C4-2B (cell line): ENCODE results near the gene GNB1.

Experiments
- ZFX ChIP-seq: fragments of 450-650 bp; IDR thresholded peaks from 2 replicates; pipeline ENCODE4 v1.6.1; 2017
- TF ChIP-seq, protein P1 (sequence below): fragments of 450-650 bp; conservative IDR thresholded peaks from 2 replicates; pipeline ENCODE4 v1.5.1; 2017; ENCODE audit warnings: mild to moderate bottlenecking

DNA sequence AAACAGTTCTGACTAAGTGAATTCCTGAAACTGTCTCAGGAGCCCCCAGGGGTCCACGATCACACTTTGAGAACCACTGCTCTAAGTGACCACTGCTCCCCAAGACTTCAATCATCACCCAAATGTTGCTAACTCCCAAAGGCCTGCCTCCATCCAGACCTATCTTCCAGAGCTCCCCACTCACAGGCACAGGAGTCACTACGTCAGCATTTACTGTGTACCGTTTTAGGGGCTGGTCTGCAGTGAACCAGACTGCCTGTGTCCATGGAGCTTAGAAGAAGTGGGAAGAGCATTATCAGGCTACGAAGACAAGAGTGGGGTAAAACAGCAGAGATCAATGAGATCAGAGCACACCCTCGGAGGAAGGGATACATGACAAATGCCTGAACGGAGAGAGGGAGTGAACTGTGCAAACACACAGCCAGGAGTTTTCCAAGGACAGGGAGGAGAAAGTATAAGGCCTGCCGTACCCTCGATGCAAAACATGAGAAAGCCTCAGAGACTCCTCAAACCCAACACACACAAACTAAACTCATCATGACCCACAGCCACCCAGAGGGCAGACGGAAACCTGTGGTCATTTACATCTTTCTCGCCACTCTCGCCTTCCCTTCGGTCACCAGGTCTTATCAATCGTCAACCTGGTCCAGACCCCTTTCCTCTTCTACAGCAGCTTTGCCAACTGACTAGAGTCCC, 10.1 kb downstream of the GNB1 start:
- TF ChIP-seq, protein P1, sequence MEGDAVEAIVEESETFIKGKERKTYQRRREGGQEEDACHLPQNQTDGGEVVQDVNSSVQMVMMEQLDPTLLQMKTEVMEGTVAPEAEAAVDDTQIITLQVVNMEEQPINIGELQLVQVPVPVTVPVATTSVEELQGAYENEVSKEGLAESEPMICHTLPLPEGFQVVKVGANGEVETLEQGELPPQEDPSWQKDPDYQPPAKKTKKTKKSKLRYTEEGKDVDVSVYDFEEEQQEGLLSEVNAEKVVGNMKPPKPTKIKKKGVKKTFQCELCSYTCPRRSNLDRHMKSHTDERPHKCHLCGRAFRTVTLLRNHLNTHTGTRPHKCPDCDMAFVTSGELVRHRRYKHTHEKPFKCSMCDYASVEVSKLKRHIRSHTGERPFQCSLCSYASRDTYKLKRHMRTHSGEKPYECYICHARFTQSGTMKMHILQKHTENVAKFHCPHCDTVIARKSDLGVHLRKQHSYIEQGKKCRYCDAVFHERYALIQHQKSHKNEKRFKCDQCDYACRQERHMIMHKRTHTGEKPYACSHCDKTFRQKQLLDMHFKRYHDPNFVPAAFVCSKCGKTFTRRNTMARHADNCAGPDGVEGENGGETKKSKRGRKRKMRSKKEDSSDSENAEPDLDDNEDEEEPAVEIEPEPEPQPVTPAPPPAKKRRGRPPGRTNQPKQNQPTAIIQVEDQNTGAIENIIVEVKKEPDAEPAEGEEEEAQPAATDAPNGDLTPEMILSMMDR = no peak
- TF ChIP-seq ZFX = no peak
